IgD-negative memory B cell (primary cell): ENCODE data around the gene KRTAP12-1. TPM values are rescaled to one million over a fixed set of nuclear protein-coding genes. Genes with fewer than 3 reads are reported as not detected.
"Not testable (repeated sequence)": the region's sequence is repeated elsewhere in the genome, so short reads cannot be mapped to it uniquely, and the experiment has no call there.

Experiments used
- H3K27ac Mint-ChIP-seq, 3 donors: one replicate each; pipeline ENCODE4 v1.8.0; 2020 to 2022; ENCODE audit warnings: mild to moderate bottlenecking in 3 of 3, mixed read lengths in 3 of 3, moderate library complexity in 1 of 3
- H3K27me3 Mint-ChIP-seq: one replicate; pipeline ENCODE4 v1.8.0; 2021; ENCODE audit warnings: mixed read lengths
- H3K36me3 Mint-ChIP-seq: one replicate; pipeline ENCODE4 v1.8.0; 2020; ENCODE audit warnings: mild to moderate bottlenecking, mixed read lengths
- H3K4me1 Mint-ChIP-seq, 3 donors: one replicate each; pipeline ENCODE4 v1.8.0; 2020 to 2022; ENCODE audit warnings: mixed read lengths in 3 of 3, mild to moderate bottlenecking in 1 of 3
- H3K4me3 Mint-ChIP-seq, 4 donors: one replicate each; pipeline ENCODE4 v1.8.0; 2020 to 2022; ENCODE audit warnings: mild to moderate bottlenecking in 4 of 4, mixed read lengths in 4 of 4, moderate library complexity in 3 of 4
- H3K9me3 Mint-ChIP-seq, 3 donors: one replicate each; pipeline ENCODE4 v1.8.0; 2020 to 2021; ENCODE audit warnings: mixed read lengths in 3 of 3, mild to moderate bottlenecking in 1 of 3
- polyA plus RNA-seq: library from polyadenylated mRNA; unstranded; fragments of 300-500 nt; fragmentation: Illumina TruSeq; gene quantifications from one replicate; pipeline ENCODE4 v1.2.3, GENCODE V29; 2021

The KRTAP12-1 gene
- polyA plus RNA-seq, 1 donor from 2014 or later, result not detected

DNA sequence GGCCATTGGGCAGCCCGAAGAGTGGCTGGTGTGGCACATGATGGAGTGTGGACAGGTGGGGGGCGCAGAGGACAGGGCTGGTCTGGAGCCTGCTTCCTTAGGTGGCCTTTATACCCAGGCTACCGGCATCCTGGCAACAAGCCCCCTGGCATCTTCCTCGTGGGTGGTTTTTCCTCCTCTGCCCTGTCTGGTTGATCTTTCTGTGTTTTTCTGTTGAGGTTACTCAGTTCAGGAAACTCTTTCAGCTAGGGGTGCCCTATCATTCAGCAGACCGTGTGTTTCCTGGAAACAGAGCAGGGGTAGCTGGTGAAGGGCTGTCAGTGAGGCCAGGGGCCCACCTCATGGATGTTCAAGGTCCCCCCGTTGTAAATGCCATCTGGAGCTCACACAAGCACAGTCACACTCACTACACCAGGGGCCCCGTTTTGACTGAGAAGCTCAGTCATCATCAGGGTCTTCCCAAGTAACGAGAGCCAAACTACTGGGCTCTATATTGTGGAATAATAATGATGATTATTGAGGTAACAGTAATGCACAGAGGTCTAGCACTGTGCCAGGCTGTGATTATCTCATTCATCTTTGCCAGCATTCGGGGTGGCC is 27.3 kb downstream of the KRTAP12-1 start, which contains the start of gene KRTAP12-4:
Gene KRTAP12-4, minus strand, starts transcription at position 84 of the 600 bp plus-strand sequence. Its CDS starts 45 bp downstream, at position 39.
- Mint-ChIP-seq H3K27me3 (peaks cover 33% of the 10 kb centered on the region), H3K27ac (no peak within 1 kb of the TSS), H3K9me3 (peaks cover 3 to 22% (median 17%) of the 10 kb centered on the region in 3 donors), H3K4me1 (peaks cover 8 to 12% (median 10%) of the 10 kb centered on the region in 3 donors), H3K4me3 (peak within 1 kb of the TSS in 1 of 4 donors; percentile 22), H3K36me3 (peaks cover 5% of the 10 kb centered on the region)

DNA sequence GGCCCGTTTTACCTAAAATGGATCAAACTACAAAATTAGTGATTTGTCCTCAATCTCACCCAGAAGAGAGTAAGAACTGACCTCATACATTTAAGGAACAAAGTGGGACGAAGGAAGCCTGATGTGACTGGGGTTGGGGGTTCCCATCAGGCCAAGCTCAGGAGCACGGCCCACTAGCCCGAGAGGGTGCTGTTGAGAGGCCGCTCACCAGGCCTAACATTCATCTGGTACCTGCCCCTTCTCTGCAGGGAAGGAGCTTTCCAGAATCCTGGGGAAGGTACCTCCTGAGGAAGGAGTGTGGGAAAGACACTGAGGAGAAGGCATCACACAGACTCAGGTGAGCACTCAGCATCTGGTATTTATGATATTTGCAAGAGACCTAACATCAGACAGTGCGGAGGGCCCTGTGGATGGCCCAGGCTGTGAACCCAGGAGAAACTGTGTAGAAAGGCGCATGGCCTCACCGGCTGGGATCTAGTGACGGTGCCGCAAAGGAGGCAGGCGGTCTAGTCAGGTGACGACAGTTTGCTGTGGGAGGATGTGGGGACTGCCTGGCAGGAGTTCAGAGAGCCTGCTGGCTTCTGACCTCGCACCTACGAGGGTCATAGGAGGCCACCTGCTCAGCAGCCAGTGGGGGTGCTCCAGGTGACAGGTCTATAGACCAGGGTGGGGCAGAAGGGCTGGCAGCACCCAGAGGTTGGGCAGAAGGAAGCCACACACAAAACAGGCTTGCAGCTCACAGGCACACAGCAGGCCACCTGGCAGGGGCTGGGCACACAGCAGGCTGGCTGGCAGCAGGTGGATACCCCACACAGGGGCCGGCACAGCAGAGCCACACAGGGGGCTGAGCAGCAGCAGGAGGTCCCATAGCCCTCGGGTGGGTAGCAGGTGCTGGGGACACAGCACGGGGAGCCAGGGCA is 28.0 kb downstream of the KRTAP12-1 start:
- peaks cover 5% of the 10 kb centered on the region for H3K36me3 Mint-ChIP-seq
- no peak overlapping the region for H3K27ac Mint-ChIP-seq
- H3K9me3 Mint-ChIP-seq, result peaks cover 3 to 22% (median 17%) of the 10 kb centered on the region in 3 donors
- peaks cover 8 to 12% (median 10%) of the 10 kb centered on the region in 3 donors for H3K4me1 Mint-ChIP-seq
- H3K4me3 Mint-ChIP-seq, result no peak overlapping the region
- peaks cover 31% of the 10 kb centered on the region for H3K27me3 Mint-ChIP-seq

DNA sequence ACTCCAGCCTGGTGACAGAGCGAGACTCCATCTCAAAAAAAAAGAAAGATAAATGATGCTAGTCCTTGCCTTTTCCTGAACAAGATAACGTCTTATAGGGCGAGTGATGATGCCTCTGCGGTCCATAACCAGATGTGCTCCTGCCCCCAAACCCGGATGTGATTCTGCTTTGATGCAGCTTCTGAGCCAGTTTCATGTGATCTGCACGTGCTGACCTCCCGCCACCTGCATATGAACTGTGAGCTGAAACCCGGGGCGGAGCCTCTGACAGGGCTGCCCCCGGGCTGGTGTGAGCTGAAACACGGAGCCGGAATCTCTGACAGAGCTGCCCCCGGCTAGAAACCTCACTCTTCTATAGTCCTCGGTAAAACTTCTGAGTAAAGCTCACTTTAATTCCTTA is 28.8 kb downstream of the KRTAP12-1 start:
- H3K4me3 Mint-ChIP-seq, result peak overlapping the region in 1 of 4 donors; percentile 47
- H3K36me3 Mint-ChIP-seq, result peaks cover 5% of the 10 kb centered on the region
- H3K9me3 Mint-ChIP-seq, result peaks cover 3 to 22% (median 17%) of the 10 kb centered on the region in 3 donors
- no peak overlapping the region for H3K27ac Mint-ChIP-seq
- peaks cover 27% of the 10 kb centered on the region for H3K27me3 Mint-ChIP-seq
- peaks cover 7 to 8% (median 8%) of the 10 kb centered on the region in 3 donors for H3K4me1 Mint-ChIP-seq

DNA sequence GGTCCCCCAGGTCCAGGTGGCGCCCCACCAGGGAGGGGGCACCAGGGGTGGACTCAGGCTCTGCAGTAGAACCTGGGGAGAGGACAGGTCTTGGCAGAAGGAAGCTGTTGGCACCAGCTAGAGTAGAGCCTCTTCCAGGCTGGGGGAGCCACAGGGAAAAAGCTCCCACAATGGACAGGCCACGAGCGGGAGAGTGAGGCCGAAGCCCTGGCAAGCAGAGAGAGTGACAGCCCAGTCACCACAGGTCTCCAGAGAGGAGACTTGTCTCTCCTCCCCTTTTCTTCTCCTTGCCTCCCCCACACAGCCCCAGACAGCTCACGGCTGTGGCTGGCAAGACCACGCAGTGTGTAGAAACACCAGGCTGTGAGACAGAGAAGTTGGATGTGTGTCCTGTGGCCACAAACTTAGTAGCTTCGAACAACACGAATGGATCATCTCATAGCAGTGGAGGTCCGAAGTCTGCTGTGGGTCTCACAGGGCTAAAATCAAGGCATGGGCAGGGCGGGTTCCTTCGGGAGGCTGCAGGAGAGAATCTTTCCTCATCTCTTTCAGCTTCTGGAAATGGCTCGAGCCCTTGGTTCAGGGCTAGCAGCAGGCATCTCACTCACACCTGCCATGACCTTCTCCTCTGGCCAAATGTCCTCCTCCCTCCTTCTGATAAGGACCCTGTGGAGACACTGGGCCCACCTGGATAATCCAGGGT is 30.8 kb downstream of the KRTAP12-1 start:
- Mint-ChIP-seq H3K4me1 (no peaks in the 10 kb centered on the region), H3K4me3 (no peak overlapping the region), H3K27ac (peak overlapping the region in 1 of 3 donors; percentile 5)

DNA sequence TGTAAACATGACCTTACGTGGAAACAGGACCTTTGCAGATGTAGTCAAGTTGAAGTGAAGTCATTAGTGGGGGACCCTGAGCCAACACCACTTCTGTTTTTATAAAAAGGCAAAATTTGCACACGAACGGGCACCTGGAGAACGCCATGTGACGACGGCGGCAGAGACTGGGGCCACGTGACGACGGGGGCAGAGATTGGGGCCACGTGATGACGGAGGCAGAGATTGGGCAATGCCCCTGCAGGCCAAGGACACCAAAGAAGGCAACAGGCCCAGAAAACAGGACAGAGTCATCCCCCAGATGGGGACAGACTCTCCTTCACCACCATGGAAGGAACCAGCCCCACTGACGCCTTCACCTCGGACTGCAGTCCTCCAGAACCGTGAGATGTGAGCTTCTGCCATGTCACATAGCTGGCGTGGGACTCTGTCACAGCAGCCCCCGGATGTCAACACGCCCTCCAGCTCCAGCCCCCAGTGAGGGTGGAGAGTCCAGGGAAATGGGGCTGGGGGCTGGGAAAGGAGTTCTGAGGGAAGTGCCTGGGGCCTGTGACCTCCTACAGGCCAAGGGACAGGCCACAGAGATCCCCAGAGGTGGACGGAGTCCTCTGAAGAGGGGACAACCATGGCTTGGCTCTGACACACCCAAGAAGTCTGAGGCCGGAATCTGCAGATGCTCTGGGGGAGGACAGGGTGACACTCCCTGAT is 31.5 kb downstream of the KRTAP12-1 start:
- Mint-ChIP-seq H3K4me1 (no peaks in the 10 kb centered on the region), H3K36me3 (no peaks in the 10 kb centered on the region), H3K27ac (peak overlapping the region in 1 of 3 donors; percentile 71)

More for the DNA sequence above, 30.8 kb downstream of the KRTAP12-1 start:
- Mint-ChIP-seq H3K9me3 (peaks cover 0 to 9% (median 1%) of the 10 kb centered on the region in 3 donors), H3K27me3 (peaks cover 21% of the 10 kb centered on the region), H3K36me3 (peaks cover under 1% of the 10 kb centered on the region)

DNA sequence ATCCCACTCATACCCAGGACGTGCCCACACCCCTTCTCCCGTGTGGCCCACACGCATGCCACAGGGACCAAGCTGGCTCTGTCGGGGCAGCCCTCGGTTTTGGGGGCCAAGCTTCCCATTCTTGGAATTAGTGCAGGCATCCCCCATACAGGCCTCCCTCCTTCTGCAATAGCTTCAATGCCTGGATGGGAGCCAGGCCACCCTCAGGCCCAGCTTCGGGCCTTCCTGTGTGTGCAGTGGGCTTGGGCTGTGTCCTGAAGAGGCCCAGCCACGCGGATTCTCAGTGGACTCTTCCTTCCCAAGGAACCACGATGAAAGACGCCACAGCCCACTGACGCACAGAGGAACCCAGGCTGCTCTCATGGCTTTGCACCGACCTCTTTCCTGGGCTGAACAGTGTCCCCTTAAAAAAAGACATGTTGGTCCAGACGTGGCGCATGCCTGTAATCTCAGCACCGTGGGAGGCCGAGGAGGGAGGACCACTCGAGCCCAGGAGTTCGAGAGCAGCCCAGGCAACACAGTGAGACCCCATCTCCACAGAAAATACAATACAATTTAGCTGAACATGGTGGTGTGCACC is 32.4 kb downstream of the KRTAP12-1 start:
- Mint-ChIP-seq H3K4me3 (no peak overlapping the region), H3K36me3 (peaks cover 3% of the 10 kb centered on the region), H3K27me3 (peaks cover 18% of the 10 kb centered on the region), H3K27ac (no peak overlapping the region), H3K9me3 (peaks cover 4 to 8% (median 6%) of the 10 kb centered on the region in 3 donors), H3K4me1 (no peaks in the 10 kb centered on the region)

More for the DNA sequence above, 31.5 kb downstream of the KRTAP12-1 start:
- H3K27me3 Mint-ChIP-seq, result peaks cover 19% of the 10 kb centered on the region
- H3K9me3 Mint-ChIP-seq, result peaks cover 0 to 3% (median 0%) of the 10 kb centered on the region in 3 donors
- no peak overlapping the region for H3K4me3 Mint-ChIP-seq

DNA sequence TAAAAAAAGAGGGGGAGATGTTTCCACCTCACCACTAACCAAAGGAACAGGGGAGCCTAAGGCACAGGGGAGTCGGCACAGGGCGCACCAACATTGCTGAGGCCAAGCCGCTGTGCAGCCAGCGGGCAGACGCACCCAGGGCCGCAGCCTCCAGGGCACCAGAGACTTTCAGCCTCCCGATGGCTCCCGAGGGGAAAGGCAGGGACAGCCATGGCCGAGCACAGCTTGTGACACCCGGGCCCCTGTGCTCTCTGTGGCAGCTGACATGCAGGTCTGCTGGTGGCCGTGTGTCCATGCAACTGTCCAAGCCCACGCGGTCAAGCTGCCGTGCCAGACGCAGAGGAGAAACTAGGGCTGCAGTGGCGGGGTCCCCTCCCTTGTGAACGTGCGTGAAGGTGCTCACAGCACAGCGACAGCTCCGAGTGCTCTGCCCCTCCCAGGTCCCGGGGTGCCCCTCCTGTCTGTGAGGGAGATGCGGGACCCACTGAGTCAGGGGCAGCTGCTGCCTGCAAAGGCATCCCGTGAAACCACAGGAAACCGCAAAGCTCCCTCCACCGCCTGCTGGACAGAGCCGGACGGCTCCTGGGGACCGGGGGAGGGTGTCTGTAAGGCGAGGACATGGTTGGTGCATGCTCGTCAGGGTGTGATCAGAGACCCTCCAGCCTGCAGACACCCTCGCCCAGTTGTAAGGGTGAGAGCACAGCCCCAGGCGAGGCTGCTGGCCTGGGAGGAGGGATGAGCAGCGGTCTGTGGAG is 33.2 kb downstream of the KRTAP12-1 start:
- no peaks in the 10 kb centered on the region for H3K4me1 Mint-ChIP-seq
- no peak overlapping the region for H3K27ac Mint-ChIP-seq
- peaks cover 7 to 14% (median 7%) of the 10 kb centered on the region in 3 donors for H3K9me3 Mint-ChIP-seq
- H3K36me3 Mint-ChIP-seq, result peaks cover 5% of the 10 kb centered on the region
- no peak overlapping the region for H3K4me3 Mint-ChIP-seq
- peaks cover 17% of the 10 kb centered on the region for H3K27me3 Mint-ChIP-seq

DNA sequence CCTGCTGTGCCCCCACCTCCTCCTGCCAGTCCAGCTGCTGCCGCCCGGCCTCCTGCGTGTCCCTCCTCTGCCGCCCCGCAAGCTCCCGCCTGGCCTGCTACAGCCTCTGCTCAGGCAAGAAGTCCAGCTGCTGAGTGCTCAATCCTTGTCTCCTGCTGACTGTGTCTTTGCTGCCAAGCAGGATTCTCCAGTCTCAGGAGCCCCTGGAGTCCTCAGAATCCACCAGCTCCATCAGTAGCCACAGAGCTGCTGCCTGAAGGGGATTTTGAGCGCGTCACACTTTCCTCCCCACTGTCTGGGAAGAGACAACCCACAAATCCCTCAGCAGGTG is 34.8 kb downstream of the KRTAP12-1 start:
- no peaks in the 10 kb centered on the region for H3K4me1 Mint-ChIP-seq
- H3K36me3 Mint-ChIP-seq, result peaks cover 5% of the 10 kb centered on the region
- peaks cover 17% of the 10 kb centered on the region for H3K27me3 Mint-ChIP-seq
- no peak overlapping the region for H3K27ac Mint-ChIP-seq
- H3K4me3 Mint-ChIP-seq, result no peak overlapping the region
- peaks cover 10 to 25% (median 10%) of the 10 kb centered on the region in 3 donors for H3K9me3 Mint-ChIP-seq

DNA sequence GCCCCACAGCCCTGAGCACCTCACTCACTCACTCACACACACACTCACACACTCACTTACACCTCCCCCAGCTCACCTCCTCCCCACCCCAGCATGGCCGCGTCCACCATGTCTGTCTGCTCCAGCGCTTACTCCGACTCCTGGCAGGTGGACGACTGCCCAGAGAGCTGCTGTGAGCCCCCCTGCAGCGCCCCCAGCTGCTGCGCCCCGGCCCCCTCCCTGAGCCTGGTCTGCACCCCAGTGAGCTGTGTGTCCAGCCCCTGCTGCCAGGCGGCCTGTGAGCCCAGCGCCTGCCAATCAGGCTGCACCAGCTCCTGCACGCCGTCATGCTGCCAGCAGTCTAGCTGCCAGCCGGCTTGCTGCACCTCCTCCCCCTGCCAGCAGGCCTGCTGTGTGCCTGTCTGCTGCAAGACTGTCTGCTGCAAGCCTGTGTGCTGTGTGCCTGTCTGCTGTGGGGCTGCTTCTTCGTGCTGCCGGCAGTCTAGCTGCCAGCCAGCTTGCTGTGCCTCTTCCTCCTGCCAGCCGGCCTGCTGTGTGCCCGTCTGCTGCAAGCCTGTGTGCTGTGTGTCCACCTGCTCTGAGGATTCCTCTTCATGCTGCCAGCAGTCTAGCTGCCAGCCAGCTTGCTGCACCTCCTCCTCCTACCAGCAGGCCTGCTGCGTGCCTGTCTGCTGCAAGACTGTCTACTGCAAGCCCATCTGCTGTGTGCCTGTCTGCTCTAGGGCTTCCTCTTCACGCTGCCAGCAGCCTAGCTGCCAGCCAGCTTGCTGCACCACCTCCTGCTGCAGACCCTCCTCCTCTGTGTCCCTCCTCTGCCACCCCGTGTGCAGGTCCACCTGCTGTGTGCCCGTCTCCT is 35.4 kb downstream of the KRTAP12-1 start, which contains the start of gene KRTAP10-11:
Gene KRTAP10-11, plus strand, starts transcription at position 49 of the 856 bp plus-strand sequence. Its CDS starts 45 bp downstream, at position 94.
- peaks cover 10 to 26% (median 10%) of the 10 kb centered on the region in 3 donors for H3K9me3 Mint-ChIP-seq
- peaks cover 17% of the 10 kb centered on the region for H3K27me3 Mint-ChIP-seq
- H3K27ac Mint-ChIP-seq, H3K4me1 Mint-ChIP-seq, H3K36me3 Mint-ChIP-seq: not testable (repeated sequence)
- peak within 1 kb of the TSS in 2 of 4 donors; percentile 65 to 82 for H3K4me3 Mint-ChIP-seq

DNA sequence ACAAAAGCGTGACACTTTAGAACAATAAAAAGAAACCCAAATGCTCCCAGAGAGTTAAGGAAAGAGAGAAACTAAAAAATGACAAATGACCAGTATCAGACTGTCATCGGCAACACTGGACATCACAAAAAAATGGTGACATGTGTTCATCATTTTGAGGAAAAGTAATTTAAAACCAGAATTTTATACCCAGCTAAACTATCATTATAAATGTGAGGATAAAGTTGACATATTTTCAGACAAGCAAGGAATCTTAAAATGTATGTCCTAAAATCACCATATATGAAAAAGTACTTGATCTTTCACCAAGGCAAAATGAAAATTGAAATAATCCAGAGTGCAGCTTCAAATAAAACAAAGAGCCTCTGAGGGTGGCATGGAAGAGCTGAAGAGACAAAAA is 37.1 kb downstream of the KRTAP12-1 start:
- Mint-ChIP-seq H3K27me3 (peaks cover 12% of the 10 kb centered on the region), H3K27ac (no peak overlapping the region), H3K36me3 (peaks cover 5% of the 10 kb centered on the region), H3K4me1 (peaks cover 0 to 1% (median 0%) of the 10 kb centered on the region in 3 donors), H3K4me3 (no peak overlapping the region), H3K9me3 (peaks cover 10 to 34% (median 14%) of the 10 kb centered on the region in 3 donors)

DNA sequence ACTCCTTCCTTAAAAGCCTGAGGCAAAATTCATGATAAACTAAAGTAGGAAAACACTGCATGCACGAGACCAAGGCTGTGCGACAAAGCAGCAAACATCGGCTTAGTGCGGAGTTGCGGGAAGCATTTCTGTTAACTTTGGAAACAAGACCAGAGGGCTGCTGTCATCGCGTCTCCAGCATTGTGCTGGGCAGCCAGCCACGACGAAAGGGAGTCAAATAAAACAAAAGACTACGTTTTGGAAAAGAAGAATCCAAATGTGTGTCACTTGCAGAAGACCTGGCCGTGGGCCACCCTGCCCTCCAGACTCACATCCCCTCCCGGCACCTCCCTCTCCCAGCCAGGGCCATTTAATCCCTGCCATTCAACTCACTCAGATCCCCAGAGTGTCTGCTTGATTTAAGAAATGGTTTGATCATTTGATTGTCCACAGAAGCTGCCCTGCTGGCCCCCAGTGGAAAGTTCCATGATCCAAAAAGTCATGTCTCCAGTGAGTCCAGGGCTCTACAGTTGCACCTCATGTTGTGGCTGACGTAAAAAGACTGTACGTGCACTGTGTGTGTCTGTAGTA is 38.1 kb downstream of the KRTAP12-1 start:
- H3K9me3 Mint-ChIP-seq, result peaks cover 12 to 35% (median 16%) of the 10 kb centered on the region in 3 donors
- peak overlapping the region in 1 of 4 donors; percentile 13 for H3K4me3 Mint-ChIP-seq
- H3K36me3 Mint-ChIP-seq, result peaks cover 5% of the 10 kb centered on the region
- H3K27ac Mint-ChIP-seq, result no peak overlapping the region
- peaks cover 18% of the 10 kb centered on the region for H3K27me3 Mint-ChIP-seq
- peaks cover 0 to 1% (median 0%) of the 10 kb centered on the region in 3 donors for H3K4me1 Mint-ChIP-seq

DNA sequence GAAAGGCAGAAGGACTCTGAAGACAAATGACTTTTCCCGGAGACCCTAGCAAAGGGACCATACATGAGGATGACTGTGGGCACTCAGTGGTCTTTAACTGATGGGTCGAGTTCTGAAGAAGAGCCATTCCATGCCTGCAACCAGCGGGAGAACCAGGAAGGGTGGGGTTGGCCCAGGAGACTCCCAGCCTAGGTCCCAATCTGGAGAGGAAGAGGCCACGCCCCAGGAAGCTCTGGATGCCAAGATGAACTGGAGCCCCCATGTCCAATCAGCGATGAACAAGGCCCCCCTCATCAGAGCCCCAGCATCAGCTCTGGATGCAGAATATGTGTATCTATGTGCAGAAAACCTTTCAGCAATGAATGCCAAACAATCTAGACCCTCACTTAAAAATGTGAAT is 41.2 kb downstream of the KRTAP12-1 start:
- Mint-ChIP-seq H3K9me3 (peaks cover 12 to 35% (median 16%) of the 10 kb centered on the region in 3 donors), H3K4me3 (no peak overlapping the region), H3K27ac (no peak overlapping the region), H3K27me3 (peaks cover 14% of the 10 kb centered on the region), H3K36me3 (peaks cover 5% of the 10 kb centered on the region), H3K4me1 (peaks cover 0 to 1% (median 0%) of the 10 kb centered on the region in 3 donors)
